HG03039 (cell line): ENCODE results near the gene RHOV.

Source experiments
- ATAC-seq: cut with Tn5 transposase; IDR thresholded peaks from one replicate; pipeline ENCODE4 v1.9.1; 2021; ENCODE audit warnings: mild to moderate bottlenecking, moderate library complexity; ENCODE audit not compliant: unreplicated experiment

RHOV gene, protein sequence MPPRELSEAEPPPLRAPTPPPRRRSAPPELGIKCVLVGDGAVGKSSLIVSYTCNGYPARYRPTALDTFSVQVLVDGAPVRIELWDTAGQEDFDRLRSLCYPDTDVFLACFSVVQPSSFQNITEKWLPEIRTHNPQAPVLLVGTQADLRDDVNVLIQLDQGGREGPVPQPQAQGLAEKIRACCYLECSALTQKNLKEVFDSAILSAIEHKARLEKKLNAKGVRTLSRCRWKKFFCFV

DNA sequence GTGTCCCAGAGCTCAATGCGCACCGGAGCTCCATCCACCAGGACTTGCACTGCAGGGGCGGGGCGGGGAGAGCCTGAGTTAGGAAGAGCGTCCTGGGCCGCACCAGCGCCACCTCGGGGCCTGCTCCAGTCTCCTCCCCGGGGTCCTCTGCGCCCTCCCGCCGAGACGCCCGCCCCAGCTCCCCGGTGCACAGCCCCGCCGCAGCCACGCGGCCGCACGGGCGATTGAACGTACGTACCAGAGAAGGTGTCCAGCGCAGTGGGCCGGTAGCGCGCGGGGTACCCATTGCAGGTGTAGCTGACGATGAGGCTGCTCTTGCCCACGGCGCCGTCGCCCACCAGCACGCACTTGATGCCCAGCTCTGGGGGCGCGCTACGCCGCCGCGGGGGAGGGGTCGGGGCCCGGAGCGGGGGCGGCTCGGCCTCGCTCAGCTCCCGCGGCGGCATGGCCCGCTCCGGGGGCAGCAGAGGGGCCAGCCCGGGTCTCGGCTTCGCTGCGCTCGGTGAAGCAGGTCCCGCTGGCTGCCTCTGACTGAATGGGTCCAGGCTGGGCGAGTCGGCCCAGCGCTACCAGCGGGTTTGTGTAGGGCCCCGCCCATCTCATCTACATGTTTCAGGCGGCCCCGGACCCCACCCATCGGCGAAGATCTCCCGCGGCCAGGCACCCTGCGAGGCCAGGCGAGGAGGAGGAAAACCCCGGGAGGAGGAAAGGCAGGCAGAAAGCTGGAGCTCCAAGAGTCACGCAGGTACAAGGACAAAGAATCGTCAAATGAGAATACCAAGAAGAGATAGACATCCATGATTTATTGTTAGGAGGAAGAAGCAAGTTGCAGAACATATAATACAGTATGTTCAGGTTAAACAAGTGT lies at the start of gene RHOV:
TSS of gene RHOV (minus strand) at position 541 of the 868 bp plus-strand sequence. CDS start at position 446, 95 bp downstream.
- ATAC-seq = peak; percentile 43

DNA sequence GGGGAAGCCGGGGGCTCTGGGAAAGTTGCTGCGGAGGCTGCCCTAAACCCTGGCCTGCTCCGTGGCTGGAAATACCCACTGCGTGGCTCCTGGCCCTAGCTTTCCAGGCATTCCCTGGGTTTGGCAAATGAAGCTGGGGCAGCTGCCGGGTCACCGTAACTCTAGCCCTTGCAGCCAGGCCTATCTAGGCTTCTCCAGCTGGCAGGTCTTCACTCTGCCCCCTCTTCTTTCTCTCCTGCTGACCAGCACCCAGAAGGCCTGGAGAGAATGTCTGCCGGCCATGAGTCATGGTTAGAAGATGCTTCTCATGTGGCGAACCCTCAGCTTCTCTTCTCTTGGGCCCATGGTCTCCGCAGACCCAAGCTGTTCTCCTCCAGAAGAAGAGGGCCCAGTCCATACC lies 49.5 kb upstream of the RHOV start:
- ATAC-seq = no peak

DNA sequence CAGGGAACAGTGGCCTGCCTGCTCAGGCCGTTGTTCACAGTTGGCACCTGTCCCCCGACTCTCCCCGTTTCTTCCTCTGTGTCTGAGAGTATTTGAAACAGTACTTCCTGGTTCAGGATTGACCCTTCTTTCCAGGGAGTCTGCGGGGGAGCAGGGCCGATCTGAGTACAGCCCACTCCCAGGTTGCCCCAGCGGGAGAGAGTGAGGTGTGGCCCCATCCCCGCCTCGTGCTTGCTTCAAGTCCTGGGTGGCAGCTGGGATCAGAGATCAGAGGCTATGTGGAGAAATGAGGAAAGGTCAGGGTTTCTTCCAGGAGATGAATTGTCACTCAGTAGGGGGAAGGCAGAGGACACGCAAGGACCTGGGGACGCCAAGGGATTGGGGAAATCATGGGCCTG lies 48.6 kb upstream of the RHOV start:
- no peak for ATAC-seq

DNA sequence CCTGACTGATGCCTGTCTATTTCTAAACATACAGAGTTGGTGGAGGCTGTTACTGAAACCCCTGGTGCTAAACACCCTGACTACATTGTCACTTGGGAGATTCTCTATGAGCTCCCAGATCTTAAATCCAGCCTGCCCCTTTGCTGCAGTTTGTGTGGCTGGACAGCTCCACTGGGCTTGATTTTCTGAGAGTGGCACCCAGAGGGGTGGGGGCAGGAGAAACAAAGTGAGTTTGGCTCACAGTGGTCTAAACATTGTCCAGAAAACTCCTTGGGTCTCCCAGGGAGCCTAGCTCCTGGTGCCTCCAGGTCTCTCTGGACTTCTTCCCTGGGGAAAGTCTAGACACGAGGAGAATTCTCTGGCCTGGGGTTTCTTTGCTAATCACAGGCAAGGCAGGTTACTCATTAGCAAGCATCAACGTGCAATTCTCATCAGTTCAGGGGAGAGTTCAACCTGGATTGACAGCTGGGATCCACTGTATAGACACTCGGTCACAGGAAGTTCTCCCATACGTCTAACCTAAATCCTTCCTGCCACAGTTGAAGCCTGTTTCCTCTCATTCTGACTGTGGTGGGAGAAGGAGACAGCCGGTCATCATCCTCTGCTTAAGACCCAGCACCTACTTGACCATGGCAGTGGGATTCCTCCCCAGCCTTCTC lies 48.0 kb upstream of the RHOV start:
- ATAC-seq = no peak

DNA sequence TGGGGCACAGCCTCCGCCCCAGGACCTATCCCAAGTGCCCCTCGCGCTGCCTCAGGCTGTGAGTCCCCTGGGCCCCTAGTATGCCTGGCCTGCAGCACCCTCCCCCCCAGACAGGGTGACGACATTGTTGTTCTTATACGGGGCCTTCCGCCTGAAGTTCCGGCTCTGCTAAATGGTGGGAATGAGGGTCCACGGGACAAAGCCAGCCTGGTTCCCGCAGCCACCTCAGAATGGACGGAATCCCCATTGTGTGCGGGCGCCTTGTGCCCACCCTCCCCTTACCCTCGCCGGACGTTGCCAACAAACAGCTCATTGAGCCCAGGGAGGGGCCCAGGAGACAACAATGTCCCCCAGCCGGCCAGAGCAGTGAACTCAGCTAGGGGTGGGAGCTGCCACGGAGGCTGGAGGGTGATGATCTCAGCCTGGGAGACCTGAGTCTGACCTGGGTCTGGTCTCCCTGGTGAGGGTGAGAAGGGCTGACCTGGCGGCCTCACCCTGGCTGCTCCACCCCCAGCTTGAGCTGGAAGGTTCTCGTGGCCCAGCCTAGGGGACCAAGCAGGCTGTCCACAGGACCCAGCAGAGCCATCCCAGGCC lies 44.9 kb upstream of the RHOV start:
- no peak for ATAC-seq

DNA sequence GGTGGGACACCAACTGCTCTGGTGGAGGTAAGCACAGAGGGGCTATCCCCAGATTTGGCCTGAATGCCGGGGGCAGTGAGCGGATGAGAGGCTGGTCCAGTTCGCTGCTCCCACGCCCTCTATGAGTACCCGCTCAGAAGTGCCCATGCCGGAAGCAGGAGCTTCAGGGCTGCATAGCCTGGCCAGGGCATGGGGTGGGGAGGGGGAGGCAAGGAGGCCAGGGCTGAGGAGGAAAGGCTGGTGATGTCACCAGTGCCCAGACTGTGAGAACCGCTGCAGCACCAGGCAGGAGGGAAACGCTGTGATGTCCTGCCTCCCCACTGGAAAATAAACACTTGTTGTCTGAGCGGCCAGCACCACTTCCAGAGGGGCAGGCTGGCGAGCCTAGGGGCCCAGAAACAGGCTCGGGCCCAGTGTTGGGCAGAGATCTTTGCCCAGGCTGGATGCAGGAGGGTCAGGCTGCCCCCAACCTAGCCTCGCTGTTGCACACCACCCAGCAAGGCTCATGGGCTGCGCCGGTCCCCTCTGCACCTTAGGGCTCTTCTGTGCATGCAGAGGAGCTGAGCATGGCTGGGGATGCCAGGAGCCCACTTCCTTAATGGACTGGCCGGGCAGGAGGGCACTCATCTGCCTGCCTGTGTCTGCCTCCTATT lies 44.2 kb upstream of the RHOV start:
- no peak for ATAC-seq

DNA sequence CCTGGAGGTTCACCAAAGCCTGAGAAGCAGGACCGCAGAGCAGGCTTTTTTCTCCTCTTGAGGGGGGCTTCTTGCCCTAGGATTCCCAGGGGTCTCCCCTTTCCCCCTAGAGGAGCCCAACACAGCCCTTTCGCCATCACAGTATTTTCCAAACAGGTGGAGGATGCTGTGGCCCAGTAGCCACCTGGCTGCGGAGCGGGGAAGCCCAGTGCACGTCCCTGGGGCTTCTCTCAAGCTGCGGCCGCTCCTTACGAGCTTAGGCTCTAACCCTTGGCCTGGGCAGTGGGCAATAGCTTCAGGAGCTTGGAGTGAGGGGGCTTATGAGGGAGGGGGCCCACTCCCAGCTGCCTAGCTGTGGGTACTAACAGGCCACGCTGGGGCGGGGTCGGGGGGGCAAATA lies 43.6 kb upstream of the RHOV start:
- no peak for ATAC-seq

DNA sequence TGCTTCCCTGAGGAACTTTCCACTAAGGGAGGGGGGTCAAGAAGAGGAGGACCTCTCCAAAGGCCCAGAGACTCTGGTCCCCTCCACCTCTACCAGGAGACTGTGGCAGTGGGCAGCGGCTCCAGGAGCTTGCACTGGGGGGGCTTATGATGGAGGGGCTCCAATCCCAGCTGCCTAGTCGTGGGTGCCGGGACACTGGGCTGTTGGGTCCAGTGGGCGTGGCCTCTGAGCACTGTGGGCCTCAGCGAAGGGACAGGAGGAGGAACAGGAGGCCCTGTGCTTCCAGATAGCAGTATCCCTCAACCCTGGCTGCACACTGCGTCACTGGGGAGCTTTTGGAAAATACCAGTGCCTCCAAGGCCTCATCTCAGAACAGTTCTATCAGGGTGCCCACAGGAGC lies 41.6 kb upstream of the RHOV start:
- no peak for ATAC-seq

DNA sequence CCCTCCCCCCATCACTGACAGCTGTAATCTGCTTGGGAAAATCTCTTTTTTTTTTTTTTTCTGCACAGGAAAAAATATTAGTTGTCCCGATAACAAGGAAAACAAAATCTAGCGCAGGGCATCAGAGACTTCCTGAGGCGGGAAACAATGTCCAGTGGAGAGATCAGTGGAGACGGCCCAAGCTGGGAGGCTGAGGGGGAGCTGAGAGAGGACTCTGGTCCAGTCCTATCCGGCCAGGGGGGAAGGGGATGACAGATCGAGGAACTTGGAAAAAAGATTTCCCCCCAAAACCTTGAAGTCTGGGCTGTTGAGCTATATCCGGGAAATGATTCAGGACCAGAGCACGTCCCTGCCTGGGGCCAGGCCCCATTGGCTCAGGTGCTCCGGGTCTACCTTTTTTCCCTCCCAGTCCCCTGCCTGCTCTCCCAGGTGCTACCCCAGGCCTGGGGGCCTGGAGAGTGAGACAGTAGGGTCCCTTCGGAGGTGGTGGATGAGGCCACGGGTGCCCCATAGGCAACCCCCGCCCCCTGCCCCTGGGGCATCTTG lies 41.2 kb upstream of the RHOV start:
- no peak for ATAC-seq

DNA sequence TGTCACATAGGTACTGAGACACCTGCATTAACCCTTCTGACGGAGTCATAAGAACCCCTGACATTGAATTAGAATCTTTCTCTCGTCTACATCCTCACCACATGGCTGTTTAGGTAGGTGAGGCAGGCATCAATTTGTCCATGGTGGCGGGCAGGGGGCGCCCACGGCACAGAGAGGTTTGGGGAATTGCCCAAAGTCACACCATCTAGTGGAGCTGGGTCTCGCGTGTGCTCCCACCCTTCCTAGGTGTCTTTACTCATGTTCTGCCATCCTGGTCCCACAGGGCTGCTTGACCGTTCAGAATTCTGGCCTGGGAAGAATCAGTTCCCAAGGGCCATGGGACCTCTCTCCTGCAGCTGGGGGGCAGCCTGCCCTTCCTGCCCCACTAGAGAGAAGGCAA lies 40.5 kb upstream of the RHOV start:
- no peak for ATAC-seq

DNA sequence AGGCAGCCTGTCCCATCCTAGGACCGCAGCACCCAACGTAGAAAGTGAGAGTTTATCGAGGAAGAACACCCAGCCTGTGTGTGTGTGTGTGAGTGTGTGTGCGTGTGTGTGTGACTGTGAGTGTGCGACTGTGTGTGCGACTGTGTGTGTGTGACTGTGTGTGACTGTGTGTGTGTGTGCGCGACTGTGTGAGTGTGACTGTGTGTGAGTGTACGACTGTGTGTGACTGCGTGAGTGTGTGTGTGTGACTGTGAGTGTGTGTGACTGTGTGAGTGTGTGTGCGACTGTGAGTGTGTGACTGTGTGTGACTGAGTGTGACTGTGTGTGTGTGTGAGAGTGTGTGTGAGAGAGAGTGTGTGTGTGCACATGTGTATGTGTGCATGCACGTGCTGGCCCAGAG lies 40.0 kb upstream of the RHOV start:
- no peak for ATAC-seq

DNA sequence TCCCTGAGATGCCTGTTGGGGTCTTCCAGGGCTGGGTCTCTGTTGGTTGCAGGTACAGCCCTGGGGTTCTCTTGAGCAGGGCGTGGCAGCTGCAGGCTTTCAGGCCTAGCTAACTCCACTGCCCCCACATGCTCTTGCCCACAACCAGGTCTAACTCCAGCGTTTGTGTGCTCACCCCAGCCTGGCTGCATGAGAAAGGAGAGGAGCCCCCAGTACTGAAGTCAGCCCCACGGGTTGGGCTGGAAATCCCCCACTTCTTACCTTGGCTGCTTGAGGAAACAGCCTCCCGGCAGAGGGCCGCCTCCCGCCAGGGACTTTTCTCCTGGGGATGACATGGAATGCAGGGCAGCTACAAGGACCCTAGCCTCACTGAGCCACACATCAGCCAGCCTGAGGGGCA lies 38.4 kb upstream of the RHOV start:
- ATAC-seq = no peak

DNA sequence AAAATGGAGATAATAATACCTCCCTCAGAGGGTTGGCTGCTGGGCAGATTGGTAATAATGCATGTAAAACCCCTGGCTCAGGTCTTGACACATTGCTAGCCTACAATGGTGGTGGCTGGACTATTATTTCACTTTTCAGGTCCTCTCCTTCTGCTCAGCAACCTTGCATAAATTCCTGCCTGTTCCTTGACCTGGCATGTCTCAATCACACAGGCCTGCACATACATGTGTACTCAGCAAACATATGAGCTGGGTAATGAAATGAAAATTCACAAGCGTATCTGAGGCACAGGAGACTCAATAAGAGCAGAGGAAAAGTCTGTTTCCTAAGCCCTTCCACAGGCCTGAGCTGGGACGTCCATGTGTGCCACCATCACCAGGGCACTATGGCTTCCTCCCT lies 37.7 kb upstream of the RHOV start:
- ATAC-seq = no peak

DNA sequence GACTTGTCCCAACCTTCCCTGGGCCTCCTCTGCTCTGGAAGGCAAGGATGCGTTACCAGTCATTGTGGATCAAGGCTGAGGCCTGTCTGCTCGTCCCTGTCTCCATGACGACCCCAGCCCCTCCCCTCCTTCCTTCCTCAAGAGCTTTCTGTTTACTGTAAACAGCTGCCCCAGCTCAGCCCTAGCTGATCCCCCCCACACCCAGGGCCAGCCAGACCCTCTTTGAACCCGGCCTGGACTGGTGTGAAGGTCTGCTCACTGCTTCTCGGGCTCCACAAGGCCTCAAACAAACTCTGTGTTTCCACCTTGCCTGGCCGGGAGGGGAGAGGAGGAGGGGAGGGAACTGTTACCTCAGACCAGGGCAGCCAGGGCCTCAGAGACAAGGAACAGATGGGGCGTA lies 37.1 kb upstream of the RHOV start:
- ATAC-seq = no peak

DNA sequence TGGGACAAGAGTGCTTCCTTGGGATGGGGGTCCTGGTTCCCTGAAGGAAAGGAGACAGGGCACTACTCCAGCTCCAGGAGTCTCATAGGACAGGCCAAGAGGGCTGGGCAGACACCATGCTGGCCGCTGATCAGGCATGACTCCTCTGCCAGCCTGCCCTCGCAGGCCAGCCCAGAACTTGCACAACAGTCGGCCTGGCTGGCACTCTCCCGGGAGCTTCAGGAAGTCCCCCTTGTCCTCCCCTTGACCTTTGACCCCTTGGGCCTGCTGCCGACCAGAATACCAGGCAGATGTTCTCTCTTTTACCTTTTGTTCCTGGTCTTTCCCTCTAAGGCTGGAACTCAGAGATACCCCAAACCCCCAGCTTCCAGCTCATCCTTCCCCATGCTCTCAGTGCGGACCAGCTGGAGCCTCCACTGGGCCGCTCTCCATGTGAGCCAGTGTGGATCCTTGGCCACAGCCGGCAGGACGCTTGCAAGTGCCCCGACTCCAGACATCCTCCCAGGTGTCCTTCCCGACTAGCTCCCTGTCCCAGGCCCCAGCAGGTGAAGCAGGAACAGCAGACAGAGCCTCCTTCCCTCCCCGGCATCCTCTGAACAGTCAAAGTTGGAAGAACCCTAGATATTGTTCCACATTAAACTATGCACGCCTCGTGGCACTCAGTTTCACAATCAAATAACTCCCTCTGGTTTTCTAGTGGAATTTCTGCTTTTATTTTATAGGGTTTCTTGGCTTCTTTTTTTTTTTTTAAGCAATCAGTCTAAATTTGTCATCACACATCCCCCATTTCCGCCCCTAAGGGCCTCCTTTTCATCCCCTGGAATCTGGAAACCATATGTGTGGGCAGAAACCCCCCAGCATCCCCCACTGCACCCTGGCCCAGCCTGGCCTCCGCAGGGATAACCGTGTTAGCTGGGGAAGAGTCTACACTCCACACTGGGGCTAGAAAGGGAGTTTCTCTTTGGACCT lies 35.9 kb upstream of the RHOV start:
- ATAC-seq = no peak

DNA sequence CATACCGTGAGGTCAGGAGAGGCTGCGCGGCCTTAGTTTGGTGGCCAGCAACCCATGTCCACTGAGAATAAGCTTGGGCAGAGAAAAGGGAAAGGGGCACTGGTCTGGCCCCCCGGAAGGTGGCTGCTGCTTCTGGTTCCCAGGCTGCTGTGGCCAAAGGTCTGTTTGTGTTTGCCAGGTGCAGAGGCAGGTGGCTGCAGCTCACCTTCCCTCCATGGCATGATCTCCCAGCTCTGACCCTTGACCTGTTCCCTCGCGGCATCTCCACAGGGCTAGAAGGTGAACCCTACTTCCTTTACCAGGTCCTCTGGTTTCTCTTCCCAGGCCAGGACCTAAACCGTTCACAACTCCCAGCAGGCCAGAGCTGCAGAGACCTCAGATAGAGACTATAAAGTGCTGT lies 34.1 kb upstream of the RHOV start:
- ATAC-seq = no peak

DNA sequence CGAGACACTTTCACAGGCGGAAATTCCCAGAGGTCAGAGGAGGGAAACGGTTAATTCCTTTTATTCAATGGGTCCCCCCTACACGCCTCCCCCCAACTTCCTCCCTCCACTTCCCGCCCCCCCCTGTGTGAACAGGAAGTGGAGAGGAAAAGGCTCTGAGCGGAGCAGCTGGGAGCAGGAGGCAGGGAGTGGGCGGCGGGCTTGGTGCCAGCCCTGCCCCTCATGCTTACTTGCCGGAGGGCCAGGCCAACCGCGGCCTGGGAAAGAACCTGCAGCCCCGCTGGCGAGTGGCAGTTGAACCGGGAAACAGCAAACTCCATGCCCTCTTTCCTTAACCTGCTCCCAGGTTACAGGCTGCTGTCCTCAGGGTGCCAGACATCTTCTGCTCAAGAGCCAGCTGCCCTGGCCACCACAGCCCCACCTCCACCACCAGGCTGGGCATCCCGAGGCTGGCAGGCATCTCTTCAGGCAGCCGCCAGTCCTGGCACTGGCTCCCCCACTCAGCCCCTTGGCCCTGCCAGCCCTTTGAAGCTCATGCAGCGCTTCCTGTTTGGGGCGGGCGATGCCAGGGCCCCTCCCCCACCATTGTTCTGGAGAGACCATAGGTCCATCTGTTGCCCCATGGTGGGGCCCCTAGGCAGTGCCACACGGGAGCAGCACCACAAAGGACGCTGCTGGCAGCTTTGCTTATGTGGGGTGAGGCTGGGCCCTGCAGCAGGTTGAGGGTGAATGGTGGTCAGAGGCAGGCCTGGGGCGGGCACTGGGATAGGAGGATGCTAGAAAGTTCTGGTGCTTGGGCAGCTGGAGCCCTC lies 33.2 kb upstream of the RHOV start:
- ATAC-seq = no peak

DNA sequence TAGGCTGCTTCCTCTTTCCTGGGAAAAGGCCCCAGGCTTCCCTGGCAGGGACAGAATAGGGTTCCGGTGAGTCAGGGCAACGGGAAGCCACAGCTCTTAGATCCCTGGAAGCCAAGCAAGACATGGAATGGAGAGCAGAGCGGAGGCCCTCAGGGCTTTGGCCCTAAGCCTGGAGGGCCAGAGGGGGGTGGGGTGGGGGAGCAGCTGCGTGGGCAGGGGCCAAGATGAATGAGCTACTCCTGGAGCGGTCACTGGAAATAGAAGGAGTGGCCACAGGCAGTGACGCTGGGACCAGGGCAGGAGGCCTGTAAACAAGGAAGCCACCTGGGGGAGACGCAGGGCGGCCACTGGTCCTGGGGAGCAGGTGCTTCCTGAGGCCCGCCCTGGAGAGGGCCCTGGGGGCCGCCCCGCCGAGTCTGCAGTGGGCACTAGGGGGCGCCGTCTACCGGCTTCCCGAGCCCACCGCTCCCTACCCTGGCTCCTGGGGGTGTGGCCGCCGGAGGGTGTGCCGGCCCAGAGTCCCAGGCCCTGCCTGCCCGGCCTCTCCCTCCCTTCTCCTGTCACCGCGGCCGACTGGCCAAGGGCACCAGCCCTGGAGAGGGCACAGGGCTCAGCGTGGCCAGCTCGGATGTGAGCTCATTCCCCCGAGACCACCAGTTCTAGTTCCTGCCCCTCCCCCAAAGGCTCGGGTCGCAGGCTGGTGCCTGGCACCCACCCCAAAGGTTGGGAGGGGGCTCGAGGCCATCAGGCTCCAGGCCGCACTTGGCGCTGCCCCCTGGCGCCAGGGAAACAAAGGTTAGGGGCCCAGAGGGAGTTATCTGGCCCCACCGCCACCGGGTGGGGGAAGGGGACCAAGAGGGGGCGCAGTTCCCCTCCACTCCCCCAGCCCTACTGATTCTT lies 32.3 kb upstream of the RHOV start:
- ATAC-seq = peak; percentile 57
